Measurements from ENCODE around the gene SMIM21.

DNA sequence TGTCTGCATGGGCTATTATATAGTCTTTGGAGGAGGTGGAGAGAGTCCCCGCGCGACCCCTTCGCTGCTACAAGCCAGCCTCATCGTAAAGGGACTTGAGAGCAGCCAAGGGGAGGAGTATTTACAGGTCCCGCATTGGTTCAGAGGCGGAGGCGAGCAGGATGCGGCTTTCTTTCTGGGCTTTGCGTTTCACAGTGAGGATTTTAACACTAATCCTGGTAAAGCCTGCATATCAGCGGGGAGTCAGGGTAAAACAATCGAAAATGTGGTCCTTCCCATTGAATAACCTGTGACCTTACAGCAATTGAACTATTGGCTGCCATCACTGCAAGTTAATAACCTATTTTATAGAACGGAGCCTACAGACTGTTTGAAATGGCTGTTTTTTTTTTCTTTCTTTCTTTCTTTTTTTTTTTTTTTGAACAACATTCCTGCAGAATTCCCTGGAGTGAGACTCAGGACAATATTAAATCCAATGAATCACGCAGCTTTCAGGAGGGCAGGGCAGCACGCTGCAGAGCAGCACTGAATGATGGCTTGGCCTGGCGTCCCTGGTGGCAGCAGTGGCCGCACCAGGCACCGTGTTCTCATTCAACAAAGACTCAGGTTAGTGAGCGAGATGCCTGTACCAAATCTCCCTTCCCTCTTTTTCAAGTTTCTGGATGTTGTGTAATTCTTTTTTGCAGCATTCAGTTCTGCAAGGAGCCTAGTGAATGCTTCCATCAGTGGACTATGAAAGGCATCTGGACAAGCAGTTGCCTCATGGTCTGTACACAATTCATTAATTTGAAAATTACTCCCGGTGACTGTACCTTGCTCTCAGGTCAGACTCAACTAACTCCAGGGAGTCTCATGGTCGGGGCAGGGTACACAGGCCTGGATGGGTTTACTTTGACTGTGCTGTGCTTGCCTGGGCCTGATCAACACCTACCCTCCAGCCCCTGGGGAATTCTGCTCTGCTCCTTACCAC is 19.8 kb downstream of the SMIM21 start:
- TF ChIP-seq POLR2A (IDR thresholded peaks at IDR 0.05) = no peak
- TF ChIP-seq, protein P1, sequence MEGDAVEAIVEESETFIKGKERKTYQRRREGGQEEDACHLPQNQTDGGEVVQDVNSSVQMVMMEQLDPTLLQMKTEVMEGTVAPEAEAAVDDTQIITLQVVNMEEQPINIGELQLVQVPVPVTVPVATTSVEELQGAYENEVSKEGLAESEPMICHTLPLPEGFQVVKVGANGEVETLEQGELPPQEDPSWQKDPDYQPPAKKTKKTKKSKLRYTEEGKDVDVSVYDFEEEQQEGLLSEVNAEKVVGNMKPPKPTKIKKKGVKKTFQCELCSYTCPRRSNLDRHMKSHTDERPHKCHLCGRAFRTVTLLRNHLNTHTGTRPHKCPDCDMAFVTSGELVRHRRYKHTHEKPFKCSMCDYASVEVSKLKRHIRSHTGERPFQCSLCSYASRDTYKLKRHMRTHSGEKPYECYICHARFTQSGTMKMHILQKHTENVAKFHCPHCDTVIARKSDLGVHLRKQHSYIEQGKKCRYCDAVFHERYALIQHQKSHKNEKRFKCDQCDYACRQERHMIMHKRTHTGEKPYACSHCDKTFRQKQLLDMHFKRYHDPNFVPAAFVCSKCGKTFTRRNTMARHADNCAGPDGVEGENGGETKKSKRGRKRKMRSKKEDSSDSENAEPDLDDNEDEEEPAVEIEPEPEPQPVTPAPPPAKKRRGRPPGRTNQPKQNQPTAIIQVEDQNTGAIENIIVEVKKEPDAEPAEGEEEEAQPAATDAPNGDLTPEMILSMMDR (IDR thresholded peaks at IDR 0.05) = no peak
